Activated naive CD8-positive, alpha-beta T cell (primary cell): Measurements from ENCODE around the gene ATP2B3.

Experiments
- H3K27ac Mint-ChIP-seq: one replicate; pipeline ENCODE4 v1.8.0; 2021; ENCODE audit warnings: mixed read lengths
- H3K27me3 Mint-ChIP-seq: one replicate; pipeline ENCODE4 v1.8.0; 2021; ENCODE audit warnings: mixed read lengths
- H3K36me3 Mint-ChIP-seq: one replicate; pipeline ENCODE4 v1.8.0; 2021; ENCODE audit warnings: mixed read lengths
- H3K4me1 Mint-ChIP-seq: one replicate; pipeline ENCODE4 v1.8.0; 2021; ENCODE audit warnings: low read depth, mixed read lengths
- H3K4me3 Mint-ChIP-seq: one replicate; pipeline ENCODE4 v1.8.0; 2021; ENCODE audit warnings: mild to moderate bottlenecking, mixed read lengths
- H3K9me3 Mint-ChIP-seq: one replicate; pipeline ENCODE4 v1.8.0; 2021; ENCODE audit warnings: low read depth, mixed read lengths

Gene ATP2B3

GRCh38 chrX:153626025-153626633, 108.7 kb downstream of the ATP2B3 start:
- no peaks in the 10 kb centered on the region for H3K4me1 Mint-ChIP-seq
- H3K9me3 Mint-ChIP-seq = no peaks in the 10 kb centered on the region
- H3K4me3 Mint-ChIP-seq = no peak overlapping the region
- peaks cover under 1% of the 10 kb centered on the region for H3K27me3 Mint-ChIP-seq
- no peak overlapping the region for H3K27ac Mint-ChIP-seq
- no peaks in the 10 kb centered on the region for H3K36me3 Mint-ChIP-seq

- Mint-ChIP-seq H3K27ac (no peak overlapping the region), H3K9me3 (no peaks in the 10 kb centered on the region), H3K27me3 (peaks cover 2% of the 10 kb centered on the region), H3K36me3 (no peaks in the 10 kb centered on the region), H3K4me1 (no peaks in the 10 kb centered on the region), H3K4me3 (no peak overlapping the region)
Measured at GRCh38 chrX:153626863-153627674, 109.6 kb downstream of the ATP2B3 start.

DNA sequence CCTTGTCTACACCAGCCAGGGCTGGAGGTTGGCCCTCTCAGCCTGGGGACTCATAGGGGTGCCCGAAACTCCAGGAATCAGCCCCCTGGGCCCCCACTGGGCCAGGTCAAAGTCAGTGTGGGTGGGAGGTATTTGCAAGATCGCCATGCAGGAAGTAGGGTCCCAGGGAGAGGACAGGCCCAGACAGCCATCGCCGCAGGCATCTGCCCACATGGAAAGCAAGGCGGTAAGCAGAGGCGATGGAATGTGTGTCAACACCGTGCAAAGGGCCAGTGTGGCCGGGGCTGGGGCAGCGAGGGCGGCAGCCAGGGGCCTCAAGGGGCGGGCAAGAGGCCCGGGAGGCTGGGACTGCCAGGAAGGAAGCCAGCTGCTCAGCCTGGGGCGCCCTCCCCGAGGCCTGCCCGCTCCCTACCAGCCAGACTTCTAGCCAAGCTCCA, 110.3 kb downstream of the ATP2B3 start:
- no peaks in the 10 kb centered on the region for H3K9me3 Mint-ChIP-seq
- peaks cover 2% of the 10 kb centered on the region for H3K27me3 Mint-ChIP-seq

DNA sequence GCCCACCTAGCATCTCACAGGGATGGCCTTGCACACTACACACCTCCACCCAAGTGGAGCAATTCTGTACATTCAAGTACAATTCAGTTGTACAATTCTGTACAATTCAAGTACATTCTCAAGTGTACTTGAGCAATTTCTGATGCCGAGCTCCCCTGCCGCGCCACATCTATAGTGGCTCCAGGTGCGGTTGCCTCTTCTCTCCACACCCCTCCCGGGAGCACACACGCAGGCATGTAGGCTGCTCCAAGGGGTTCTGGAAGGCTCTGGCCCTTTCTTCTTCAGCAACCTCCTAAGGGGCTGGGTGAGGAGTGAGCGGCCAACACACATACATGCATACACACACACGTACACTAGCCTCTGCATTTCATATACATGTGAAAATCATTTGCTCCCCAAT, 110.7 kb downstream of the ATP2B3 start:
- H3K27me3 Mint-ChIP-seq = peaks cover 2% of the 10 kb centered on the region
- H3K36me3 Mint-ChIP-seq = no peaks in the 10 kb centered on the region
- H3K9me3 Mint-ChIP-seq = no peaks in the 10 kb centered on the region
- H3K4me1 Mint-ChIP-seq = no peaks in the 10 kb centered on the region
- no peak overlapping the region for H3K4me3 Mint-ChIP-seq
- no peak overlapping the region for H3K27ac Mint-ChIP-seq

More for the DNA sequence above, 110.3 kb downstream of the ATP2B3 start:
- Mint-ChIP-seq H3K27ac (no peak overlapping the region), H3K36me3 (no peaks in the 10 kb centered on the region), H3K4me3 (no peak overlapping the region), H3K4me1 (no peaks in the 10 kb centered on the region)

GRCh38 chrX:153628665-153629064, 111.2 kb downstream of the ATP2B3 start:
- no peaks in the 10 kb centered on the region for H3K36me3 Mint-ChIP-seq
- peaks cover 2% of the 10 kb centered on the region for H3K27me3 Mint-ChIP-seq
- no peak overlapping the region for H3K4me3 Mint-ChIP-seq
- H3K9me3 Mint-ChIP-seq = no peaks in the 10 kb centered on the region
- no peaks in the 10 kb centered on the region for H3K4me1 Mint-ChIP-seq
- H3K27ac Mint-ChIP-seq = no peak overlapping the region

- H3K4me1 Mint-ChIP-seq = no peaks in the 10 kb centered on the region
- no peaks in the 10 kb centered on the region for H3K36me3 Mint-ChIP-seq
- H3K9me3 Mint-ChIP-seq = no peaks in the 10 kb centered on the region
- no peak overlapping the region for H3K4me3 Mint-ChIP-seq
- H3K27ac Mint-ChIP-seq = no peak overlapping the region
- peaks cover 2% of the 10 kb centered on the region for H3K27me3 Mint-ChIP-seq
Measured at GRCh38 chrX:153631346-153631745, 113.9 kb downstream of the ATP2B3 start.

DNA sequence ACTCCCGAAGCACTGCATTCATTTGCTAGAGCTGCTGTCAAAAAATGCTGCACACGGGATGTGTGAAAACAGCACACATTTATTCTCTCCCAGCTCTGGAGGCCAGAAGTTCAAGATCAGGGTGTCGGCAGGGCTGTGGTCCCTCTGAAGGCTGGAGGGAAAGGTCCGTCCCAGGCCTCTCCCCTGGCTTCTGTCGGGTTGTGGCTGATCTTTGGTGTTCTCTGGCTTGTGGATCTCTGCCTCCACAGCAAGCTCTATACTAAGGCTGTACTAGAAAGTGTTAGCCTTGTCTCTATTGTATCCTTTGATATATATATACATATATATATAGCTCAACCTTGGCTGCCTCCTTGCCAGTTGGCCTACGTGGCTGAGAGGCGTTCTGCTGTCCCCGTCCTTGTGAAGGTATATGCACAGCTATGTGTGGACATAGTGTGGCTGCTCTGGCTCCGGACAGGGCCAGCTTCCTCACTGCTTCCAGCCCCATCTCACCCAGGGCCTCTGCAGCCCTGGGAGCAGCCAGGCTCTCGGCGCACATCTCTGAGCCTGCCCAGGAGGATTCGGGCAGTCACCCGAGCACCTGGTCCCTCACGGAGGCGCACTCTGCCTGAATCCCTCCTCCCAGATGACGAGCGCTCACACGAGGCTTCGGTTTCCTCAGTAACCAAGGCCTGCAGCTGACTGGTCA, 114.6 kb downstream of the ATP2B3 start:
- H3K27ac Mint-ChIP-seq = no peak overlapping the region
- no peaks in the 10 kb centered on the region for H3K9me3 Mint-ChIP-seq
- H3K36me3 Mint-ChIP-seq = no peaks in the 10 kb centered on the region
- peaks cover 2% of the 10 kb centered on the region for H3K27me3 Mint-ChIP-seq
- no peak overlapping the region for H3K4me3 Mint-ChIP-seq
- no peaks in the 10 kb centered on the region for H3K4me1 Mint-ChIP-seq
